Activated T-cell treated with anti-CD3 and anti-CD28 coated beads, Interleukin-2, amount 50 U/mL, for 48 hours (primary cell): Measurements from ENCODE around the gene FANCC.

Experiments used
- DNase-seq, 2 experiments: peaks; one replicate each; pipeline ENCODE4 v3.0.0-alpha.2; 2020

Gene FANCC

GRCh38 chr9:95112436-95113280 is 204.9 kb downstream of the FANCC start:
- no peak for DNase-seq

GRCh38 chr9:95111716-95112115 is 205.8 kb downstream of the FANCC start:
- no peak for DNase-seq

GRCh38 chr9:95110921-95111525 is 206.5 kb downstream of the FANCC start:
- DNase-seq: no peak

GRCh38 chr9:95109456-95109855 is 208.1 kb downstream of the FANCC start:
- DNase-seq: no peak

- DNase-seq: no peak
Measured at GRCh38 chr9:95108777-95109176, 208.7 kb downstream of the FANCC start.

- no peak for DNase-seq
Measured at GRCh38 chr9:95107976-95108375, 209.5 kb downstream of the FANCC start.

- DNase-seq: no peak
Measured at GRCh38 chr9:95107001-95107749, 210.3 kb downstream of the FANCC start.

- DNase-seq: no peak
Measured at GRCh38 chr9:95105519-95106287, 211.8 kb downstream of the FANCC start.

GRCh38 chr9:95104980-95105379 is 212.5 kb downstream of the FANCC start:
- no peak for DNase-seq

- no peak for DNase-seq
Measured at GRCh38 chr9:95104581-95104960, 212.9 kb downstream of the FANCC start.

GRCh38 chr9:95103871-95104580 is 213.5 kb downstream of the FANCC start:
- DNase-seq: no peak

GRCh38 chr9:95103281-95103771 is 214.2 kb downstream of the FANCC start:
- DNase-seq: no peak

- no peak for DNase-seq
Measured at GRCh38 chr9:95102572-95102971, 214.9 kb downstream of the FANCC start.

- DNase-seq: no peak
Measured at GRCh38 chr9:95102001-95102433, 215.5 kb downstream of the FANCC start.

GRCh38 chr9:95101326-95101725 is 216.2 kb downstream of the FANCC start:
- DNase-seq: no peak

- no peak for DNase-seq
Measured at GRCh38 chr9:95100071-95100627, 217.4 kb downstream of the FANCC start.

- DNase-seq: no peak
Measured at GRCh38 chr9:95099321-95100070, 218.0 kb downstream of the FANCC start.

- no peak for DNase-seq
Measured at GRCh38 chr9:95098391-95098921, 219.1 kb downstream of the FANCC start.

- no peak for DNase-seq
Measured at GRCh38 chr9:95097279-95097678, 220.2 kb downstream of the FANCC start.

GRCh38 chr9:95096807-95097206 is 220.7 kb downstream of the FANCC start:
- no peak for DNase-seq

GRCh38 chr9:95096381-95096780 is 221.1 kb downstream of the FANCC start:
- DNase-seq: no peak
